ENCODE data around the gene UNC13B. TPM values are rescaled to one million over a fixed set of nuclear protein-coding genes. Genes with fewer than 3 reads are reported as not detected.

UNC13B gene
- total RNA-seq, 2 donors from 2014 or later = 12.9 to 14.6 TPM

DNA sequence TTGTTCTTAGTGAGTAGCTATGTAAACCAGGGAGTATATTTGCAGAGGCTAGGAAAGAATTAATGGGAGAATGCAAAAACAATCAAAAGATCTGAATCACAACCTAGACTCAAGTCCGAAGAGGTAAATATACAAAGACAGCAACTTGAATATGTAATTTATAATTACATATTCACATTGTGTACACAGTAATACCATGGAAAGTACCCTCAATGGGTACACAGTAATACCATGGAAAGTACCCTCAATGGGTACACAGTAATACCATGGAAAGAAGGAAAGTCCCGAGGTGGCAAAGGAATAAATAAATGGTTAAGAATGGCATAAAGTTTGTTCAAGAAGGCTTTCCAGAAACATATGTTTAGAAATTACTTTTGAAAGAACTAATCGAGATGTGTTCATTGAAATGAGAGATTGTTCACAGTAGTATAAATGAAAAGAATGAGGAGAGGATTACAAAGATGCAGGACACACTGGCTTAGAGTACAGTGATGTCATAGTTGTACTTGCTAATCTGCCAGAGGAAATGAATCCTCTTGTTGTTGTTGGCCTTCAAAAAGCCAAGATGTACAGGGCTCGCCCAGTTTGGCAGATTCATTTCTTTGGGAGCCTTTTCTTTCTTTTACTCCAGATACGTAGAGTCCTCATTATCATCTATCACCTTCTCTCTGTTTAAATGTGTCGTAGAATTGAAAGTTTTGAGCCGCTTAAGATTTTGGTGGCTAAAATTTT, 116.0 kb downstream of the UNC13B start:
- H3K27ac ChIP-seq = peak overlapping the region; percentile 67 to 72
- no peak overlapping the region for H3K4me3 ChIP-seq
- DNase-seq (ENCODE audit: low spot score) = no peak
- TF ChIP-seq, protein P1, sequence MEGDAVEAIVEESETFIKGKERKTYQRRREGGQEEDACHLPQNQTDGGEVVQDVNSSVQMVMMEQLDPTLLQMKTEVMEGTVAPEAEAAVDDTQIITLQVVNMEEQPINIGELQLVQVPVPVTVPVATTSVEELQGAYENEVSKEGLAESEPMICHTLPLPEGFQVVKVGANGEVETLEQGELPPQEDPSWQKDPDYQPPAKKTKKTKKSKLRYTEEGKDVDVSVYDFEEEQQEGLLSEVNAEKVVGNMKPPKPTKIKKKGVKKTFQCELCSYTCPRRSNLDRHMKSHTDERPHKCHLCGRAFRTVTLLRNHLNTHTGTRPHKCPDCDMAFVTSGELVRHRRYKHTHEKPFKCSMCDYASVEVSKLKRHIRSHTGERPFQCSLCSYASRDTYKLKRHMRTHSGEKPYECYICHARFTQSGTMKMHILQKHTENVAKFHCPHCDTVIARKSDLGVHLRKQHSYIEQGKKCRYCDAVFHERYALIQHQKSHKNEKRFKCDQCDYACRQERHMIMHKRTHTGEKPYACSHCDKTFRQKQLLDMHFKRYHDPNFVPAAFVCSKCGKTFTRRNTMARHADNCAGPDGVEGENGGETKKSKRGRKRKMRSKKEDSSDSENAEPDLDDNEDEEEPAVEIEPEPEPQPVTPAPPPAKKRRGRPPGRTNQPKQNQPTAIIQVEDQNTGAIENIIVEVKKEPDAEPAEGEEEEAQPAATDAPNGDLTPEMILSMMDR (IDR thresholded peaks at IDR 0.05) = no peak
- H3K4me1 ChIP-seq = peaks cover 0 to 20% of the 10 kb centered on the region in 2 donors
- H3K36me3 ChIP-seq = no peaks in the 10 kb centered on the region
- H3K27me3 ChIP-seq = no peaks in the 10 kb centered on the region
- no peaks in the 10 kb centered on the region for H3K9me3 ChIP-seq

DNA sequence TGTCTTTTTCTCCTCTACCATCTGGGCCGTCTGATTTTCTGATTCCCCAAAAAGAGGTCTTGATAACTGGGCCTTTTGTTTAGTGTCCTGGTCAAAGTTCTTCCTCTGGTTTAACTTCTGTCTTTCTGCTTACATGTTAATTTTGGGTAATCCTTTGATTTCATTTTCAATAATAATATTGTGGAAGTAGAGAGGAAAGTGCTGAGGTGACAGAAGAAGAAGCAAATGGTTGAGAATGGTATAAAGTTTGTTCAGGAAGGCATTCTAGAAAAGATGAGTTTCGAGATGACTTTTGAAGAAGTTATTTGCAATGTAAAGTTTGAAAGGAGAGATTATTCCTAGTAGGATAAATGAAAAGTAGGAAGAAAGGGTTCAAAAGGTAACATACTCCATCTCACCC, 118.1 kb downstream of the UNC13B start:
- DNase-seq (ENCODE audit: low spot score) = no peak
- TF ChIP-seq, protein P1 (IDR thresholded peaks at IDR 0.05) = no peak
- H3K27ac ChIP-seq = peak overlapping the region in 1 of 2 donors; percentile 9
- no peaks in the 10 kb centered on the region for H3K9me3 ChIP-seq
- no peaks in the 10 kb centered on the region for H3K36me3 ChIP-seq
- H3K27me3 ChIP-seq = no peaks in the 10 kb centered on the region
- H3K4me1 ChIP-seq = peaks cover 0 to 20% of the 10 kb centered on the region in 2 donors
- H3K4me3 ChIP-seq = no peak overlapping the region

DNA sequence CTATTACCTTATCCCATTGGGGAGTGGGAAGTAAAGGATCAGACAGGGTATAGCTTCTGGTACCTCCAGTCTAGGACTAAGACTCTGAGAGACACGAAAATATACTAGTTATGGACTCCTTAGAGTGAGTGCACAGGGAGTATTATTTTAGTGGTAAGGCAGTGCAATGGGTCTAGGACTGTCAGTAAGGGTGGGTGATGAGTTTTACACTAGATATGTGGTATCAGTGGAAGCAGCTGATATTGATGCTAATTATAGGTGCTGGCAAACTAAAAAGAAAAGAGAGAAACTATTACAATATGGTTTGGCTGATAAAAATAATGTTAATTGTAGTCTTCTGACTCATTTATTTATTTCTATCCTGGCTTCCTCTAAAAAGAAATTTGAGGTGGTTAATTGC, 118.6 kb downstream of the UNC13B start:
- Histone ChIP-seq H3K27me3 (no peaks in the 10 kb centered on the region), H3K4me1 (peaks cover 0 to 20% of the 10 kb centered on the region in 2 donors), H3K27ac (peak overlapping the region in 1 of 2 donors; percentile 9), H3K9me3 (no peaks in the 10 kb centered on the region), H3K36me3 (no peaks in the 10 kb centered on the region), H3K4me3 (no peak overlapping the region)
- DNase-seq (ENCODE audit: low spot score) = no peak
- TF ChIP-seq, protein P1 (IDR thresholded peaks at IDR 0.05) = peak in 1 of 2 donors; percentile 4

DNA sequence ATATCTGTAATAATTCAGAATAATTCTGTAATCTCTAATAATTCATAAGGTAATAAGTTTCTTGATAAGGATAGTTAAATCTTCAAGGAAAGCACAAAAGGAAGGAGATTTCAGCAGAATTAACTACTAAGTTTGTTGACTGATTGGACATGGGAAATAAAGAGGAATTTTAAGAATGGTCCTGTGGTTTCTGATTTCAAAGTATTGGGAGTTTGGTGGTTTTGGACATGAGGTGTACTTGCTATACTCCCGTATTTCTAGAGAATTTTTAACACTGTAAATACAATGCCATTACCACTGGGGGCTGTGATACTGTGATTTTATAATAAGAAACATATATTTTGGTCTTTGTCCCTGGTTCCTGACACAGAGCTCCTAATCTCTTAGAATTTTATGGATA, 123.9 kb downstream of the UNC13B start:
- no peaks in the 10 kb centered on the region for H3K27me3 ChIP-seq
- H3K4me3 ChIP-seq = no peak overlapping the region
- no peaks in the 10 kb centered on the region for H3K9me3 ChIP-seq
- no peaks in the 10 kb centered on the region for H3K4me1 ChIP-seq
- H3K27ac ChIP-seq = no peak overlapping the region
- TF ChIP-seq, protein P1 (IDR thresholded peaks at IDR 0.05) = no peak
- H3K36me3 ChIP-seq = no peaks in the 10 kb centered on the region
- DNase-seq (ENCODE audit: low spot score) = no peak

DNA sequence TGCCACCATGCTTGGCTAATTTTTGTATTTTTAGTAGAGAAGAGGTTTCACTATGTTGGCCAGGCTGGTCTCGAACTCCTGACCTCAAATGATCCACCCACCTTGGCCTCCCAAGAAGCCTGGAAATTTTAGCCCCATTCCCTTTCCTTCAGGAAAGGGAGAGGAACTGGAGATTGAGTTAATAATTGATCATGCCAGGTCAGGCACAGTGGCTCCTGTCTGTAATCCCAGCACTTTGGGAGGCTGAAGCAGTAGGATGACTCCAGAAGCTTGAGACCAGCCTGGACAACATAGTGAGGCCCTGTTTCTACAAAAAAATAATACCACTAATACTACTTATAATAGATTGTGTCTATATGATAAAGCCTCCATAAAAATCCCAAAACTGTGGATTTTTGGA, 124.6 kb downstream of the UNC13B start:
- H3K9me3 ChIP-seq = no peaks in the 10 kb centered on the region
- H3K4me1 ChIP-seq = no peaks in the 10 kb centered on the region
- no peak overlapping the region for H3K4me3 ChIP-seq
- H3K27ac ChIP-seq = no peak overlapping the region
- H3K27me3 ChIP-seq = no peaks in the 10 kb centered on the region
- no peaks in the 10 kb centered on the region for H3K36me3 ChIP-seq
- TF ChIP-seq, protein P1 (IDR thresholded peaks at IDR 0.05) = no peak
- DNase-seq (ENCODE audit: low spot score) = no peak
